ENCODE data around the gene JAG1.
"Not testable (repeated sequence)": the region's sequence is repeated elsewhere in the genome, so short reads cannot be mapped to it uniquely, and the experiment has no call there.

The JAG1 gene

DNA sequence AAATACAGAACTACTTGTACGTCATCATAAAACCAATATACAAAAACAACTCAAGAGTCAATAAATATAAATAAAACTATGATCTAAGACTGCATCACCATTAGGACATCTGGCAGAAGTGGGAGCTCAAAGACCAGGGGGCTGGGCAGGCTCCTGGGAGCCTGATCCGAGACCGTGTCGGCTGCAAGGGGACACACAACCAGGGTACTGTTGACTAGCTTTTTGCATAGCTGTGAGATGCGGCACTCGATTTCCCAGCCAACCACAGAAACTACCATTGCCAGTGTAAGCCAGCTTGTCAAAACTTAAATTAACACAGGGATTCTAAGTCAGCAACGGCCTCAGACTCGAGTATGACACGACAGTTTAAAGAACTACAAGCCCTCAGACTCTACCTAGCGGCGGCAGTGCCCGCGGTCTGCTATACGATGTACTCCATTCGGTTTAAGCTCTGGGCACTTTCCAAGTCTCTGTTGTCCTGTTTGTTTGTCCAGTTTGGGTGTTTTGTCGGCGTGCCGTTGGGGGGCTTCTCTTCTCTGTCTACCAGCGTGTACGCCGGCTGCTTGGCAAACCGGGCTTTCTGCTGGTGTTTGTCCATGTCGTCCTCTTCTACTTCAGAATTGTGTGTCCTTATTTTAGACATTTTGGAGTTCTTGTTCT is 34.6 kb downstream of the JAG1 start:
- no peak for DNase-seq (ENCODE audit: low read depth, low spot score)

DNA sequence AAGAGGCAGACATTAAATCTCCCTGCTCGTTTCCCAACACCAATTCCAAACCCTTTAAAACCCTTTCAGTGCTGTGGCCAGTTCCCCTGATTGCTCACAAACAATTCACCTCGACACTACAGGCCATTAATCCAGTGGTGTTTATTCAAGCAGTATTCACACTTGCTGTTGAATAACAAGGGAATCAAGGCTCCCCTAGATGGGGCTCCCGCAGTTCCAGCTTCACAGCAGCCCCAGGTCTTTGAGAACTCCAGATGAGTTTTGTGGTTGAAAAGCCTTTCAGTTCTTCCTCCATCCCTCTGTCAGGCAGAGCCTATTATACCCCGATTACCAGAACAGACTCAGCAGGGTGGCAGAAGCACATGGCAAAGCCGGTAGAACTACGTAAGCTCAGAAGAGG is 36.2 kb downstream of the JAG1 start:
- peak; percentile 71 for DNase-seq (ENCODE audit: low read depth, low spot score)

DNA sequence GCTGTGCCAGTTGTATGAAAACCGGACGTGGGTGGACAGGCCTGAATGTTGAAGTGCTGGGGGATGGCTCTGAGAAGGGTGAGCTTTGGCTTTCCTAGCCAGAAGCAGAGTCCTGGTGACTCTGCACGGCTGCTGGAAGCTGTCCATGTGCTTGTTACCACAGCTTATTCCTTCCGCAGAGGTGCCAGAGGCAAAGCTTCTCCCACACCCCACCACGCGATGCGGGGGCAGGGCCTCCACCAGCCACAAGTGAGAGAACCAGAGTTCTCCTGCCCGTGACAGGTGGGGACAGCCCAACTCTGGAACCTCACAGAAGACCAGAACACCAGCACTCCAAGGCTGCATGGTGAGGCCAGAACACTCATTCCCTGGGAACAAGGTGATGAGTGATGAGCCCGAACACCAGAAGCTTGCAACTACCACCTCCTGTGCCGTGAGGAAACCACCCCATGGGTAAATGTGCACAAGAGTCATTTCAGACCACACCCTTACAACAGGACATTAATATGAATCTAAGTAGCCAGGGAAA is 36.7 kb downstream of the JAG1 start:
- peak; percentile 39 for DNase-seq (ENCODE audit: low read depth, low spot score)

DNA sequence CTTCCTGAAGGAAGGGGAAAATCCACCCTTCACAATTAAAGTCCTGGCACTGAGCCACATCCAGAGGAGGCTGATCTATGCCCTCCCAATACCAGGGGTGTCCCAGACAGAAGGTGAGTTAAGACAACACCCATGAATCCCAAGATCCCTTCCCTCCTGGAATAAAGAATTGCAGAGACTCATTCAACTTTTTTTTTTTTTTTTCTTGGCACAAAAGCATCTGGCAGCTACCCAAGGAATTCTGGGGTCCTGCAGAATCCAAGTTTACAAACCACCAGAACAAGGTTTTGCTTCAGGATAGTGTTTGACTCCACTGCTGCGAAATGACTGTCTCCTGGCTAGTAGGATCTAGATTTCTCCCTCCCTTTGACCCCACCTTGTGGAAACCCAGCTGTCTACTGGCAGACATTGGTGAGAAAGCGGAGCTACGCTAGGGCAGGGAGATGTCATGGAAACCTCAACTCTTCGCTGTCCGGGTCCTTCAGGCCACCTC is 37.4 kb downstream of the JAG1 start:
- DNase-seq (ENCODE audit: low read depth, low spot score): no peak

DNA sequence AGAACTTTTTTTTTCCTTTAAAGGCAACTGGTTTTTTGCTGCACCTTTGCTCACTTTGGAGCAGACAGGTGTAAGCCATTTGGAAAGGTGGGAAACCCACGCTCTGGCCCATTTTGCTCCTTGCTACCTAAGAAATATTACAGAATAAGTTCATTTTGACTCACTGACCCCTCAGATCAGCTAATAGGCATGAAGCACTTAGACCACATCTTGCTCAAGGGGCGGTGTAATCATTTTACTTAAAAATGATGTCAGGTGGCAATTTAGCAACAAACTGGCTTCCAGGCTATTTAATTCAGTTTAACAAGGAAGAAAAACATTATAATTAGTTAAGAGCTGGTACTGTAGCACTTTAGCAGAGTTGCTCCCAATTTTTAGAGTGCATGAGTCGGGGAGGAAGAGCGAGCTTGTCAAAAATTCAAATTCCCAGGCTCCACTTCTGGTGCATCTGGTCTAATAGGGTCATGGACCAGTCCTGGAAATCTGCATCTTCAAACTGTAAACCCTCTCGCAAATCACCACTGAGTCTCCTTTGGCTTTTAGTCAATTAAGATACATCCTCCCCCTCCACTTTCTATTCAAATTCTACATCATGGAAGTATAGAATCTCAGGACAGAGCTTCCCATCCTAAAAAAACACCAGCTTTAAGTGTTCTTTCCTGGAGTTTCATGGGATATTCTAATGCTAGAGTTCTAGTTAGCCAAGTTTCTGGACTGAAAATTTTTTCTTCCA is 38.2 kb downstream of the JAG1 start:
- DNase-seq (ENCODE audit: low read depth, low spot score): no peak

DNA sequence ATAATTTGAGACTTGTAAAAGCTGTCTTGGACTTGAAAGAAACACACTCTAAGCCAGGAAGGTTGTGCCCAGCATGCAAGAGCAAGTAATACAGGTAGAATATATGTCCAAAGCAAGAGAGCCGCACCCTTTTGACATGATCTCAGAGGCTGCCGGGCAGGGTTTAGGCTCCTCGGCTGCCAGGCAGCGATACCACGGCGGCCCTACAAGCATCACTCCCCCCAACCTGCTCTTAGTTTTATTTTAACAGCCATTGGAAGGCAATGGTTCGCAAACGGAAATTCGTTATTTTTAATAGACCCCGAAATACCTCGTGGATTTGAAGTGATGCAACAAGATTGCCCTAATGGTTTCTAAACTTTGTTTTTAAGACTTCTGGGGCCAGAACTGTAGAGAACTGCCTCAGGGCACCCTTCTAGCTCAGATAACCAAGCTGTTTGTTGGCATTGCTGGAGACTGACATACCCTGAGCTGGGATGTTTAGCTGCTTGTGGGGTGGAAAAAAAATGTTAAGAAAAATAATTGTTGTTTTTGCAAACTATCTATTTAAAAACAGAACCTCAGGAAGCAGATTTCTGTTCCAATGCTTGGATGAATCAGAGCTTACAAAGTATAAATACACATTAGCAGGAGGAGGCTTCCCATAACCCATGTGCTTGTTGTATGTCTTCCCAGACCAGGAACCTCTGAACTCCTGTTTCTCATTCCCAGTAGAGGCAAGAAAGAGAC is 39.0 kb downstream of the JAG1 start:
- no peak for DNase-seq (ENCODE audit: low read depth, low spot score)

DNA sequence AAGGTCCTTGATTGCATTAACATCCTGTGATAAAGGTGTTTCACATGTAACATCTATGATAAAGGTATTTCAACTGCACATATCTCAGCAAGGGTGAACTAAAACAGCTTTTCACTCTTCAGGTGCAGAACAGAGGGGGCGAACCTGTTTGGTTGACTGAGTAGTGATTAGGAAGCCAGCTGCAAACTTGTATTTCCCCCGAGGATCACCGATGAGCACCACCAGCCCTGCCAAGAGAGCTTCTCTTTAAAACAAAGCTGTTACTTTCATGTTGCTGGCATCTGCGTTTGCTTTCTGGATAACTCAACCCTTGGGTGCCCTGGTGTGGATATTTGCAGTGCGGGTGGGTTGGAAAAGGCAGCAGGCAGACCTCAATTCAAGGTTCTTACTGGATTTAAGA is 39.6 kb downstream of the JAG1 start:
- DNase-seq (ENCODE audit: low read depth, low spot score): no peak

DNA sequence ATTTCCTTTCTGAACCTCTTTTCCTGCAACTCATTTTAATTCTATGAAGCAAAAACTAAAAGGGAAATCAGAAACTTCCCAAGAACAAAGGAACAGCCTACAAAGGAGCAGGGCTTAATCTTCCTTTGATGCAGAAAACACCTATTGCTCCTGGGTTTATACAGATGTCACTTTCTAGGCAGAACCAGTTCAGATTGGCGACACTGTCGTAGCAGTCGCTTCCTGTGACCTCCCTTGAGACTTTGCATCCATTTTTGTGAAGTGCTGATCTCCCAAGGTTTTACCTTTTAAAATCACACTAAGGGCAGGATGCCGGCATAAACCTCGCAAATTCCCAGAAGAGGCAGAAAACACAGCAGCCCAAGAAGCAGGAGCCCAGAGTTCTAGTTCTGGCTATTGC is 40.1 kb downstream of the JAG1 start:
- DNase-seq (ENCODE audit: low read depth, low spot score): no peak

DNA sequence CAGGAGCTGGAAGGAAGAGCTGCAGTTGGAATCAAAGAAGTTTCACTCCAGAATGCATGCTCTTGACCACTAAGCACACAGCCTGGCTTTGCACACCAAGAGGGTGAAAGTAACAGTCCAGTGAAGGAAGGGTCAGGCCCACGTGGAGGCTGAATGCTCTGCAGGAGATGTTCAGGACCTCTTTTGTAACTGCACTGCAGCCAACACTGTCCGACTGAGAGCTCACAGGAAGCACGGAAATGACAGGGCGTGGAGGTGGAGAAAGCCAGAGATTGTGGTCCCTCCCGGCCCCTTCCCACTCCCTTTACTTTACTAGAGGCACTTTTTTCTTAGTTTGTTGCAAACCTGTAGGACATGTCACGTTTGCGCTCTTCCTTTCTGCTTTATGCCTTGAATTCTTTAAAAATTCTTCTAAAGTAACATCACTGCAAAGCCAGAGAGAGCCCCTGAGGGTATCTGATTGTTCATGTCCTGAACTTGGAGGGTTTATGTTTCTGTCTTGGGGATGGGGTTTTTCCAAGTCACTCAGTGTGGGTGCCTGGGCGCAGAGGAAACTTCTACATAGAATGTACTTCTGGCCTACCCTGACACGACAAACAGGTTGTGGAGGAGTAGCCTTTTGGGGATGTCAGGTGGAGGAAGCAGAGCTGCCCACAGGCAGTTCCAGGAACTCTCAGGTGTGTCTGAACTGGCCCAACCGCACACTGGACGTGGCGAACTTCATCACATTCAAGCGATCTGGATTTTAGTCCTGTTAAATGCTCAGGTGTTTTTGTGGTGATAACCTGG is 40.9 kb downstream of the JAG1 start:
- DNase-seq (ENCODE audit: low read depth, low spot score): peak; percentile 43

DNA sequence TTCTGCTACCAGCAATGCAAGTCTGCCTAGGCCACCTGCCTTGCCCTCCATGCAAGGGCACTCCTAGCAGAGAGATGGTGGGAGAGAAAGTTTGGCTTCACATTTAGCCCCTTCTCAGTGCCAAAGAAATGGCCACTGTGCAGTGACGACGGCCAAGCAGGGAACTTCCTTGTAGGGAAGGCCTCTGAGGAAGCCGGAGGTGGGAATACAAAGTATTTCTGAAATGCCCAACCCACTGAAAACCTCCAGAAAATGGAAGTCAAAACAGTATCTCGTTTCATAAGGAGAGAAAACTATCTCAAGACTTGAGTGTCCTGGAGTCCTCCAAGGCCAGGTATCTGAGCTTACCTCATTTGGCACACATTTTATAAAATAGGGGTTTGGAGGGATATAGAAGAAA is 42.7 kb downstream of the JAG1 start:
- DNase-seq (ENCODE audit: low read depth, low spot score): no peak

DNA sequence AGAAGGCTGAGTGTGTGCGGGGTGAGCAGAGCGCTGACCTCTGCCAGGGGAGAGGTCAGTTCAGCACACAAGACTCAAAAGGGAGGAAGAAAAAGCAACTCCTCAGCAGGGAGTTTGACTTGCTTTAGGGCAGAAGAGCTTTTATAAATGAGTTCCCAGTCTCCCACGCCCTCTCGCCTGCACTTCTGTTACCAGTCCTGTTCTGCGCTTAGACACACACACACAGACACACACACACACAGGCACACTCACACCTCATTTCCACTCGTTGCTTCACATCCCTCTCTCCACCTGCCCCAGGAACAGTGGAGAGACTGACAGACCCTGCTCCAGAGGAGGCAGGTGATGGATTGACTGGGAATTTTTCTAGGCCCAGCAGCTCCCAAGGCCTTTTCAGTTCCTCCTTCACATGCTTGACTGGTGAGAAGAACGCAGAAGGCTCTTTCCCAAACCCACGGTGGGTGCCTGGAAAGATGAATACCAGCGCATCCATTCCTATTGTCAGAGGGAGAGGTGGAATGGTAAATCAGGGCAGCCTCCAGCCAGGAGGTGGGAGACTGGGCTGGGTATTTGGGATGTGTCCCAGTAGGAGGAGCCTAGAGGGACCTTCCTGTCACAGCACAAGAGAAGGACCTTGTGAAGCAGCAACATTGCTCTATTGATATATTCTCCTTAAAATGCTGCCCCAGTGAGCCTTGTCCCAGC is 43.7 kb downstream of the JAG1 start:
- peak; percentile 81 for DNase-seq (ENCODE audit: low read depth, low spot score)

DNA sequence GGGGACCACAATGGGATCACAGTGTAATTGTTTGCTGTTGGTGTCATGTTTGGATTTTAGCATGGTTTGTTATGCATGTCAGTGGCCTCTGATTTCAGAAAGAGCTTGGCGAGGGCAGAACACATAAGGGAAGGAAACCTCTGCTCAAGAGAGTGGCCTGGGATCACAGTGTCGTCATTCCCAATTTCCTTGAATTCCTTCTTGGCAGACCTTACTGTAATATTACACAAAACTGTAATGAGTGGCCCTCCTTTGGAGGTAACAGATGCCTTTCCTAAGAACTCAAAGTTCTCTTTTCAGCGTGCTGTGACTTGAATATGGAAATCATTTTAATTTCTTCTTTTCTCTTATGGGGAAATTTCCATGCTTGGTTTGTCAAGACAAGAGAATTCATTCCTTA is 46.9 kb downstream of the JAG1 start:
- DNase-seq (ENCODE audit: low read depth, low spot score): no peak

DNA sequence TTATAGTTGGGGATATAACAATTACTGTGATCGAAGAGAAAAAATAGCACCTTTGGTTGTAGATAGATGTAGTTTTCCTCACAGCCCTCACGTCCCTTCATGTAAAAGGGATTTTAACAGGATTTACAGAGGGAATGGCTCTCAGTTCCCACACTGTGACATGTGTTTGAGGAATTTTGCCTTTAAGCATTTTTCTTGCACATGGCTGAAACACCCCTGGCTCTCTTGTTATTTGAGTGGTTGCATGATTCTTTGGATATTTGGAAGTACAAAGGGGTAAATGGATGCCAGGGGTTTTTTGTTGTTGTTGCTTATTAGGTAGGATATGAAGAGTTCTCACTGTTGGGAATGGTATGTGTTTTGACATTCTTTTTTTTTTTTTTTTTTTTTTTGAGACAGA is 48.2 kb downstream of the JAG1 start:
- peak; percentile 56 for DNase-seq (ENCODE audit: low read depth, low spot score)

DNA sequence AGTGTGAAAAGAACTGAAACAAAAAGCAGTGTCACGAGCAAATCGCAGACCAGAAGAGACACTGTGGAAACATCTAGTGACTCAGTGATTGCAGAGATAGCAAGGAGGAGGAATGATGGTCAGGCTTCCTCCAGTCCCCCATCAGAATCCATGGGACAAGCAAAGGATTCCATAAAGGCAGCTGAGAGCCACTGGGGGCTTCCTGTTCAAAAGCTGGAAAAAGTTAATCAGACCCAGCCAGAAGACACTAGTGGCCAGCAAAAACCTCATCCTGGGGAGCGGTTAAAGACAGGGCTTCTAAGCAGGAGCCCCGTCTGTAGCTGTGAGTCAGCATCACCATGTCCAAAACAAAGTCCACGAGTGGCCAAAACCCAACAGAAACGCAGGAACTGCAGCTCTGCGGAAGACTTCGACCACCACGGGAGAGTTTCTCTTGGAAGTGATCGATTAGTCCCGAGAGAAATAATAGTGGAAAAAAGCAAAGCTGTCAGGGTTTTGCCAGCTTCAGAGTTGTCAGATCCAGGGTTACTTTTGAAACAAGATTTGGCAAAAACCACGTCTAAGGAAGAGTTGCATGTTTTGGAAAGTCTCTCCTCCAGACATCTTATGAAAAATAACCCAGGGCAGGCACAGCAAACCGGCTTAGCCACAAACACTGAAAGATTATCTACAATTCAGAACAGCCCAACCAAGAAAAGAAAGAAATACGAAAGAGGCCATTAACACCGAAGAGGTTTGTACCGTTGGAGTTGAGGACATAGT is 51.0 kb downstream of the JAG1 start:
- no peak for DNase-seq (ENCODE audit: low read depth, low spot score)

DNA sequence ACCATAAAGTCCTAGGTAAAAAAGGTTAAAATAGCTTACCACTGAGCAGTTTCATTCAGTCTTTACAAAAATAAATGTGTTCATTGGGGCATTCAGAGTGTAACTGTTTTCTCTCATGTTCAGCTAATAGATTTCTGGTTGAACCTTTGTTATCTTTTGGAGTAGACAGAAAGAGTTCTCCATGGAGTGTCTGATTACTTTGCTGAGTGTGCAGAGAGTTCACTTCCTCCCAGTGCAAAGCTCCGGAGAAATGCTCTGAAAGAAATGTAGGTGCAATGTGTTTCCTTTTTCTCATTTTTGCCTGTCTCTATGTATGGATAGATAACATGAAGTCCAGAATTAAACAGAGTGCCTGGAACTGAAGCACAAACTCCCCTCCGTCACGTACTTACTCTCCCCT is 52.6 kb downstream of the JAG1 start:
- no peak for DNase-seq (ENCODE audit: low read depth, low spot score)

DNA sequence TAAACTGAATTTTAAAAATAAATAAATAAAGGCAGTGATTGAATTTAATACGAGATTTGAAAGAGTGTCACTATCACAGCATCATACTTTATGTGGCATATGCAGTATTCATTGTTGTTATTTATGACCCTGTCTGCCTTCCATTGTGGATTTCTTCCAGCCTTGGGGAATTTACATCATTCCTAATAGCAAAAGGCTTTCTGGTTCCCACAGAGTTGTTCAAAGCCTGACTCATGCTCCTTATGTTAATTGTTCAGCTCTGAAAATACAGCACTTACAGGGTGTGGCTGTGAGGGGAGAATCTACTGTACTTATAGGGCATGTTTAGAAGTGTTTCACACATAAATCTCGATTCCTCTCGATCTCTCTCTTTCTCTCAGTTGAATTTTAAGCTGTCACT is 54.4 kb downstream of the JAG1 start:
- DNase-seq (ENCODE audit: low read depth, low spot score): peak; percentile 60

DNA sequence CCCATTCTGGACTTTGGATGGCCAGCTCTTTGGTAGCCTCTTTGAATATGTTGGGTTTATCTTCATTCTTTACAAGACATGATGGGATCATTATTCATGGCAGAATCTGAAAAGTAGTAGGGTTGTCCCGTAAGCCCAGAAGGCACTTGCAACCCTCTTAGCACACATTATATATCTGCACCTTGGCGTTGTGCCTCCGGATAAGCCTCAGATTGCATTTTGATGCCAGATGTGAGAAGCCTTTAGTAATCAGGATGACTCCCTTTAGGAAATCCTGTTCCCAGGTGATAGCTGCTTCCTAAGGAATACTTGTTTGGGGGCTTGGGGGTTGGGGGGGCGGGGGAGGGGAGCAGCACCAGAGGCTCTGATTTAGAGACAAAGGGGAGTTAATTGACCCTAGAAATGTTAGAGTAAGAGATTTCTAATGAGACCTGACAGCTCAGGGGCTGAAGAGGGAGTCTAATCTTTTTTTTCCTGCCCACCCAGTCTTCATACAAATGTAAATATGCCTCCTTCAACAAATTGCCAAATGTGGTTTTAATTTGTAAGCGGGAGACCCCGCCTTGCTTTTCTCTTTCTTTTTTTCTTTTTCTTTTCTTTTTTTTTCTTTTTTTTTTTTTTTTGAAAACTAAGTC is 55.1 kb downstream of the JAG1 start:
- DNase-seq (ENCODE audit: low read depth, low spot score): no peak

DNA sequence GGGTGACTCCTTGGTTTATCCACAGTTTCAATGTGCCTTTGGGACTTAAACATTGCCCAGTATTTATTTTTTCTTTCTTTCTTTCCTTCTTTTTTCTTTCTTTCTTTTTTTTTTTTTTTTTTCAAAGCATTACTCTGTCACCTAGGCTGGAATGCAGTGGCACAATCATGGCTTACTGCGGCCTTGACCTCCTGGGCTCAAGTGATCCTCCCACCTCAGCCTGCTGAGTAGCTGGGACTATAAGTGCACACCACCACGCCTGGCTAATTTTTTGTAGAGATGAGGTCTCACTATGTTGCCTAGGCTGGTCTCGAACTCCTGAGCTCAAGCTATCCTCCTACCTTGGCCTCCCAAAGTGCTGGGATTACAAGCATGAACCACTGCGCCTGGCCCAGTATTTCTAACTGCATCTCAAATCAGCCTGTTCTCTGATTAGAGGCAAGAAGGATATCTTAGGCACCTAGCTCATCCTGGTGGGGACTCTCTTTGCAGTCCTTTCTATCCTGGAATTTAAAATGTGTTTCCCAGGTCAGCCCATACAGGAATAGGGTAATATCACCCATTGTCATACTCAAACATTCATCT is 56.2 kb downstream of the JAG1 start:
- DNase-seq (ENCODE audit: low read depth, low spot score): not testable (repeated sequence)

DNA sequence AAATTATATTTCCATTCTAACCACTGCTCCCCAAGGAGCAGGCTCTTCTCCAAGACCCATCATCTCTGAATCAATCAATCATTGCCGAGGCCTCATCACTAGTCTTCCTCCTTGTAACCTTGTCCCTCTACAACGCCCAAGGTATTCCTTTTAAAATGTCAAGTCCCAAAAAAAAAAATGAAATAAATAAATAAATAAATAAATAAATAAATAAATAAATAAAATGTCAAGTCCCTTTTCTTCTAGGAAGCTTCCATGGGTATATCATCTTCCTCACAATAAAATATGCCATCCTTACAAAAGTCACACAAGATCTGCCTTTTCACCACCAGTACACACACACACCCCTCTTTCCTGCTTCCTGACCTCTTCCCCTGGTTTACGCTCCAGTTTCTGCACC is 57.6 kb downstream of the JAG1 start:
- DNase-seq (ENCODE audit: low read depth, low spot score): no peak

All from ELF-1 (cell line).